A549 (cell line): Measurements from ENCODE around the gene CCL17. TPM values are rescaled to one million over a fixed set of nuclear protein-coding genes. Genes with fewer than 3 reads are reported as not detected.

ENCODE experiments used
- ATAC-seq, 2 experiments: fragments of 200-7000 bp in 1 of 2; fragments of >200 bp in 1 of 2; cut with Nextera tagmentation in 1 of 2; cut with Tn5 transposase in 1 of 2; 3 replicates each; pipeline versions ENCODE4 v1.8.0 to v1.9.1; 2018 to 2020; ENCODE audit warnings: mild to moderate bottlenecking in 1 of 2, moderate library complexity in 1 of 2
- CTCF ChIA-PET: fragments of 300-600 bp; sonication (Branson Sonifier 250); formaldehyde crosslinking; extraction: SDS; loops from one replicate; lab custom pipeline; 2021; ENCODE audit warnings: antibody characterized with exemption, inconsistent platforms; lab: Yijun Ruan, JAX
- POLR2A ChIA-PET: fragments of 350-600 bp; formaldehyde crosslinking; extraction: SDS; loops from one replicate; lab custom pipeline; 2021; ENCODE audit warnings: antibody characterized with exemption, inconsistent platforms; lab: Yijun Ruan, JAX
- DNase-seq, 2 experiments: peaks; one replicate each; pipeline versions ENCODE4 v3.0.0 to v3.0.0-alpha.2; 2011 to 2016; ENCODE audit warnings: low read depth in 1 of 2, low spot score in 1 of 2
- FAIRE-seq: peaks from 2 replicates; lab custom pipeline; 2011; peaks lifted over from hg19 to GRCh38; lab: Jason Lieb, UNC
- H3K27ac ChIP-seq, 2 experiments: fragments of >200 bp; sonication (Bioruptor Twin); formaldehyde crosslinking; 3 replicates each; pipeline ENCODE4 v1.5.1; 2016 to 2017
- H3K4me1 ChIP-seq: fragments of >200 bp; sonication (Bioruptor Twin); formaldehyde crosslinking; 3 replicates; pipeline ENCODE4 v1.6.1; 2016
- H3K4me2 ChIP-seq: fragments of >200 bp; sonication (Bioruptor Twin); formaldehyde crosslinking; 3 replicates; pipeline ENCODE4 v1.6.1; 2016
- H3K4me3 ChIP-seq: fragments of >200 bp; sonication (Bioruptor Twin); formaldehyde crosslinking; 3 replicates; pipeline ENCODE4 v1.5.1; 2016
- H3K9me3 ChIP-seq: fragments of >200 bp; sonication (Bioruptor Twin); formaldehyde crosslinking; 3 replicates; pipeline ENCODE4 v1.6.1; 2016
- BHLHE40 ChIP-seq: IDR thresholded peaks from 2 replicates; pipeline ENCODE4 v1.6.1; 2012; ENCODE audit warnings: low read depth, low read length, inconsistent platforms
- CBX8 ChIP-seq: fragments of 200-600 bp; sonication (generic); IDR thresholded peaks from 2 replicates; pipeline ENCODE4 v1.6.1; 2016
- CHD2 ChIP-seq: fragments of 150-350 bp; IDR thresholded peaks from 2 replicates; pipeline ENCODE4 v1.6.1; 2014; ENCODE audit warnings: low read length; ENCODE audit not compliant: partially characterized antibody
- CTCF ChIP-seq: fragments of >200 bp; sonication (Bioruptor Twin); formaldehyde crosslinking; IDR thresholded peaks from 3 replicates; pipeline ENCODE4 v1.5.1; 2016
- E2F6 ChIP-seq: IDR thresholded peaks from 2 replicates; pipeline ENCODE4 v1.6.1; 2012; ENCODE audit warnings: low read depth, borderline replicate concordance
- EHF ChIP-seq: fragments of 250-450 bp; sonication (Bioruptor Pico); IDR thresholded peaks from 2 replicates; pipeline ENCODE4 v1.5.0; 2020; ENCODE audit warnings: mild to moderate bottlenecking
- EHMT2 ChIP-seq: fragments of 200-600 bp; sonication (generic); IDR thresholded peaks from 2 replicates; pipeline ENCODE4 v1.6.1; 2016; ENCODE audit warnings: antibody characterized with exemption, low read depth, mild to moderate bottlenecking, moderate library complexity
- EP300 ChIP-seq, 2 experiments: fragments of >200 bp; sonication (Bioruptor Twin); formaldehyde crosslinking; IDR thresholded peaks; 2 replicates in 1 of 2; 3 replicates in 1 of 2; pipeline ENCODE4 v1.6.1; 2016 to 2017
- ESRRA ChIP-seq: fragments of 150-350 bp; IDR thresholded peaks from 2 replicates; pipeline ENCODE4 v1.6.1; 2014; ENCODE audit warnings: mild to moderate bottlenecking, low read length, borderline replicate concordance
- FOSB ChIP-seq: fragments of 250-450 bp; sonication (Bioruptor Pico); IDR thresholded peaks from 2 replicates; pipeline ENCODE4 v1.5.0; 2020; ENCODE audit warnings: mild to moderate bottlenecking, moderate library complexity
- HDAC2 ChIP-seq: fragments of 200-600 bp; sonication (generic); IDR thresholded peaks from 2 replicates; pipeline ENCODE4 v1.6.1; 2016
- HES2 ChIP-seq: fragments of >200 bp; sonication (Bioruptor Twin); formaldehyde crosslinking; IDR thresholded peaks from 2 replicates; pipeline ENCODE4 v1.6.1; 2016
- HMGXB4 ChIP-seq: fragments of 250-450 bp; sonication (Bioruptor Pico); IDR thresholded peaks from 2 replicates; pipeline ENCODE4 v1.5.0; 2021; ENCODE audit warnings: mild to moderate bottlenecking, moderate library complexity, borderline replicate concordance
- HOXA7 ChIP-seq: fragments of 250-450 bp; sonication (Bioruptor Pico); IDR thresholded peaks from 2 replicates; pipeline ENCODE4 v1.5.0; 2020; ENCODE audit warnings: mild to moderate bottlenecking, moderate library complexity
- HOXB13 ChIP-seq: fragments of 250-450 bp; sonication (Bioruptor Pico); IDR thresholded peaks from 2 replicates; pipeline ENCODE4 v1.5.0; 2020; ENCODE audit warnings: low read depth, mild to moderate bottlenecking, moderate library complexity
- JUN ChIP-seq, 2 experiments: fragments of >200 bp; sonication (Bioruptor Twin); formaldehyde crosslinking; IDR thresholded peaks; 2 replicates in 1 of 2; 3 replicates in 1 of 2; pipeline ENCODE4 v1.6.1; 2016 to 2017
- JUNB ChIP-seq: fragments of >200 bp; sonication (Bioruptor Twin); formaldehyde crosslinking; IDR thresholded peaks from 2 replicates; pipeline ENCODE4 v1.6.1; 2016
- KDM1A ChIP-seq: fragments of 200-600 bp; sonication (generic); IDR thresholded peaks from 2 replicates; pipeline ENCODE4 v1.6.1; 2016; ENCODE audit warnings: low read depth, mild to moderate bottlenecking
- MAFK ChIP-seq: fragments of 450-650 bp; IDR thresholded peaks from 2 replicates; pipeline ENCODE4 v1.6.1; 2014; ENCODE audit not compliant: partially characterized antibody
- NFE2L2 ChIP-seq: fragments of 150-350 bp; conservative IDR thresholded peaks from 2 replicates; pipeline ENCODE4 v1.6.1; 2014; ENCODE audit warnings: low read length
- NPAS2 ChIP-seq: fragments of 250-450 bp; sonication (Bioruptor Pico); IDR thresholded peaks from 2 replicates; pipeline ENCODE4 v1.8.0; 2022; ENCODE audit warnings: mild to moderate bottlenecking, moderate library complexity, borderline replicate concordance
- POLR2AphosphoS2 ChIP-seq: conservative IDR thresholded peaks from 2 replicates; pipeline ENCODE4 v1.6.1; 2012; ENCODE audit warnings: low read length, improper control_type of control experiment, inconsistent platforms
- RAD21 ChIP-seq, 2 experiments: fragments of >200 bp in 1 of 2; sonication (Bioruptor Twin) in 1 of 2; formaldehyde crosslinking in 1 of 2; IDR thresholded peaks in 1 of 2; conservative IDR thresholded peaks in 1 of 2; 2 replicates in 1 of 2; 3 replicates in 1 of 2; pipeline ENCODE4 v1.6.1; 2012 to 2018; ENCODE audit warnings: inconsistent platforms in 1 of 2
- RARB ChIP-seq: fragments of 250-450 bp; sonication (Bioruptor Pico); IDR thresholded peaks from 2 replicates; pipeline ENCODE4 v1.8.0; 2021; ENCODE audit warnings: mild to moderate bottlenecking, moderate library complexity
- RCOR1 ChIP-seq: fragments of 150-350 bp; IDR thresholded peaks from 2 replicates; pipeline ENCODE4 v1.6.1; 2014; ENCODE audit warnings: antibody characterized with exemption, low read length, low read depth
- RFX5 ChIP-seq: fragments of 450-650 bp; IDR thresholded peaks from 2 replicates; pipeline ENCODE4 v1.7.1; 2014; ENCODE audit warnings: antibody characterized with exemption, mild to moderate bottlenecking, moderate library complexity
- RNF2 ChIP-seq: fragments of 200-600 bp; sonication (generic); IDR thresholded peaks from 2 replicates; pipeline ENCODE4 v1.6.1; 2016; ENCODE audit warnings: low read depth, mild to moderate bottlenecking, antibody characterized with exemption, moderate library complexity, borderline replicate concordance
- TP53 ChIP-seq: fragments of 250-450 bp; sonication (Bioruptor Pico); IDR thresholded peaks from 2 replicates; pipeline ENCODE4 v1.5.0; 2021; ENCODE audit warnings: mild to moderate bottlenecking, moderate library complexity
- WGBS: methylation state at CpG from one replicate; pipeline ENCODE4 v1.1.6; 2017; ENCODE audit errors: missing lambda C conversion rate; 5-methylcytosine and 5-hydroxymethylcytosine counted together
- polyA plus RNA-seq, 4 experiments: library from polyadenylated mRNA; depleted of rRNA in 3 of 4; stranded (reverse); fragments of >200 nt; fragmentation: RNase III in 1 of 4; extraction: RNeasy Plus Mini Kit Qiagen cat#74134 plus additional on column Dnase treatment in 1 of 4; gene quantifications; 2 replicates in 3 of 4; 3 replicates in 1 of 4; pipeline ENCODE4 v1.2.3, GENCODE V29; 2011 to 2017

The CCL17 gene
- polyA plus RNA-seq, 2 of the 4 experiments (the other 2 are of a cell fraction) = not detected

- ChIA-PET POLR2A (no interaction called here), CTCF (interaction anchor here (0.6 to 16.7 kb wide), 8 partner anchors 9 to 342 kb away, joined by 3 to 709 read pairs (median 4); partner anchors contain the start of gene CPNE2)
- no peak for ATAC-seq
- Histone ChIP-seq H3K27ac (no peak overlapping the region; a peak in 1 of 6 replicates), H3K4me3 (no peak overlapping the region), H3K4me2 (no peak overlapping the region), H3K4me1 (peaks cover 8% of the 10 kb centered on the region), H3K9me3 (no peaks in the 10 kb centered on the region)
- 93% methylated on average over 6 of the region's 7 CpGs for WGBS
- FAIRE-seq = no peak
- no peak for DNase-seq
- no peak for TF ChIP-seq NPAS2 (CRISPR knock-in tag)
Measured at GRCh38 chr16:57426356-57426755, 21.8 kb downstream of the CCL17 start.

GRCh38 chr16:57427307-57427706 is 22.7 kb downstream of the CCL17 start:
- Histone ChIP-seq H3K4me1 (peaks cover 5% of the 10 kb centered on the region), H3K4me3 (no peak overlapping the region)
- CTCF ChIA-PET = interaction anchor here (0.9 to 16.7 kb wide), 5 partner anchors 10 to 343 kb away, joined by 3 to 709 read pairs (median 27); no protein-coding TSS in a partner anchor
- no peak for TF ChIP-seq HOXA7 (CRISPR knock-in tag)
- TF ChIP-seq POLR2AphosphoS2 = no peak
- TF ChIP-seq, all 56 proteins: peak for 0
- FAIRE-seq (no peak), DNase-seq (no peak), ATAC-seq (no peak)
- no peak overlapping the region for H3K4me2 ChIP-seq
- 86% methylated on average over 8 of the region's 8 CpGs for WGBS
- no peaks in the 10 kb centered on the region for H3K9me3 ChIP-seq
- no peak overlapping the region for H3K27ac ChIP-seq
- POLR2A ChIA-PET = no interaction called here

GRCh38 chr16:57427824-57428223 is 23.3 kb downstream of the CCL17 start:
- H3K4me1 ChIP-seq = no peaks in the 10 kb centered on the region
- no peak overlapping the region for H3K27ac ChIP-seq
- ChIA-PET POLR2A (no interaction called here), CTCF (no interaction called here)
- FAIRE-seq (no peak), DNase-seq (no peak), ATAC-seq (no peak)
- no peak overlapping the region for H3K4me2 ChIP-seq
- no peak overlapping the region for H3K4me3 ChIP-seq
- TF ChIP-seq HMGXB4 (CRISPR knock-in tag) = no peak
- TF ChIP-seq NFE2L2 = no peak
- TF ChIP-seq JUN (IDR thresholded peaks at IDR 0.05) = no peak
- no peak for TF ChIP-seq TP53 (CRISPR knock-in tag)
- TF ChIP-seq MAFK = no peak
- no peak for TF ChIP-seq HOXB13 (CRISPR knock-in tag)
- TF ChIP-seq EHMT2 = no peak
- no peak for TF ChIP-seq ESRRA
- TF ChIP-seq HDAC2 = no peak
- no peak for TF ChIP-seq EHF (CRISPR knock-in tag)
- no peak for TF ChIP-seq KDM1A
- TF ChIP-seq FOSB = no peak
- TF ChIP-seq, all 56 proteins: peak for 0
- no peaks in the 10 kb centered on the region for H3K9me3 ChIP-seq

GRCh38 chr16:57430955-57431354 is 26.4 kb downstream of the CCL17 start:
- Histone ChIP-seq H3K9me3 (no peaks in the 10 kb centered on the region), H3K4me2 (no peak overlapping the region), H3K27ac (no peak overlapping the region), H3K4me1 (no peaks in the 10 kb centered on the region), H3K4me3 (no peak overlapping the region)
- ChIA-PET POLR2A (no interaction called here), CTCF (interaction anchor here (0.6 to 6.3 kb wide), 10 partner anchors 11 to 145 kb away, joined by 3 to 109 read pairs (median 4); no protein-coding TSS in a partner anchor)
- no peak for DNase-seq
- ATAC-seq = no peak
- FAIRE-seq = no peak
- 85% methylated on average over 5 of the region's 5 CpGs for WGBS
- TF ChIP-seq RARB (no peak), HES2 (no peak), RFX5 (no peak), HOXB13 (CRISPR knock-in tag) (no peak), CBX8 (no peak), RNF2 (no peak), KDM1A (no peak), JUNB (no peak), CTCF (no peak), CHD2 (no peak), RCOR1 (no peak), RAD21 (conservative IDR thresholded peaks at IDR 0.05 in 1 of 2, IDR thresholded peaks at IDR 0.05 in 1 of 2) (no peak), EHMT2 (no peak), E2F6 (no peak), EP300 (IDR thresholded peaks at IDR 0.05) (no peak), BHLHE40 (no peak)
